C1 segment of cervical spinal cord (tissue), 14 donors: ENCODE data around the gene ITGB8.

Source experiments
- DNase-seq, 14 donors: peaks; one replicate each; lab custom pipeline; 2025; lab: John Stamatoyannopoulos, UW

The ITGB8 gene

GRCh38 chr7:20417675-20418382, 87.1 kb downstream of the ITGB8 start:
- DNase-seq: no peak

- DNase-seq: no peak
Measured at GRCh38 chr7:20424500-20424899, 93.8 kb downstream of the ITGB8 start.

DNA sequence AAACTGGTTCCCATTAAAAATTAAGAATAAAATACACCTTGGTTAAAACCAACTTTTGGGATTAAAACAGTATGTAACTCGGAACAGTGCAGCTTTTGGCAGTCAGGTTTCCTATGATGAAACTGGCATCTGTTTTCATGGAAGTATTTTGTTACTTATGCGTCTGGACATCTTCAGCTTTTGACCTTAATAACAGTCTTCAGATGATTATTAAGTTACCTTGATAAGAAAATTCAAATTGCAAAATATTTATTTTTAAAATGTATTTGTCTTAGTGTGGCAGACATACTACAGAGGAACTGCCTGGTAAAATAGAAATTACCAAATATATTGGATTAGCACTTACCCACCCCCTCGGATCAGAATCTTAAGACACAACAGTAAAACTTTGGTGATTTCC, 100.0 kb downstream of the ITGB8 start:
- DNase-seq: no peak

DNA sequence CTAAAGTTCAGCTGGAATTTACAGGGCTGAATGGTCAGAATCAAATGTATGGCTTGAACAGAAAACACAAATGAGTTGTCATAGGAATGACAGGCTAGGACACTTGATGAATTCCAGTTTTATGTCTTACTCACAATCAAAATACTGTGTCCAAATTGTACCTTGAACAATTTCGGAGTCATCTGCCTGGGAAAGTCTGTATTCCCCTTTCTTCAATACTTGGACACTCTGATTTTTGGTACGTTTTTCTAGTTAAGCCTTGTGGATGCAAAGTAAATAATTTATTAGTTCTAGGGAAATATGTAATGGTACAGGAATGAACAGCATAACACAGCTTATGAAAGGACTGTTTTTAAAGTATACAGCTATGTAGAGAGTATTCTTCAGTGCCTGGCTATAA, 100.4 kb downstream of the ITGB8 start:
- no peak for DNase-seq

DNA sequence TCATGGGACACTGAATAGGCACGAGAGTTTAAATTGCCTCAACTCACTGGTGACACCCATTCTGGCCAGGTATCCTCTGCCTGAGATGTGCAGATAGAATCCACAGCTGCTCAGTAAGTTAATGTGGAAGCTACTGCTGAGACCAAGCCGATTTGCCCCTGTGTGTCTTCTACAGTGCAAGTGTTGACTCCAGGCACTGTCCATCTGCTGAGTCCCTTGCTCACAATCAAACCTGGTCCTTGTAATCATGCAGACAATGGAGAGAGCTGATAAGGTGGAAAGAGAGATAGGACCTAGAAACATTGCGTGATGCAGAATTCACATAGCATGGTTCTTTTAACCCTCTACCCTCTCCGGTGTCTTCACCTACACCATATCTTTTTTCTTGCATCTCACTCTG, 101.4 kb downstream of the ITGB8 start:
- no peak for DNase-seq

DNA sequence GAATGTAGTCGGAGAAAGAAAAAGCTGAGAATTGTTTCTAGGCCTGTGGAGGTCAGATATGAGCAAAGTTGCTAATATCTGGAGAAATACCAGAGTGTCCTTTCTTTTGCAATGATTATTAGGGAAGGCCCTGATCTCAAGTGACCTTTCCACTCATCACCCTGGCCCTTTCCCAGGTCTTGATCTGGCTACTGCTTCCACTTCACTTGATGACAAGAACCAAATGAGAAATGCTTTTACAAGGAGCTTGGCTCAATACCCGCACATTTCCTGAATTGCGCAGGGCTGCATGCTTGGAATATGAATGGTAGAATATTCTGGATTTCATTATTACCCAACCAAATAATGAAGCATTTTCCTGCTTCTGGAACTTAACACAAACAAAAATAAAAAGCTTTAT, 104.6 kb downstream of the ITGB8 start:
- peak in 1 of 14 donors; percentile 8 for DNase-seq

GRCh38 chr7:20438248-20438647, 107.5 kb downstream of the ITGB8 start:
- no peak for DNase-seq

DNA sequence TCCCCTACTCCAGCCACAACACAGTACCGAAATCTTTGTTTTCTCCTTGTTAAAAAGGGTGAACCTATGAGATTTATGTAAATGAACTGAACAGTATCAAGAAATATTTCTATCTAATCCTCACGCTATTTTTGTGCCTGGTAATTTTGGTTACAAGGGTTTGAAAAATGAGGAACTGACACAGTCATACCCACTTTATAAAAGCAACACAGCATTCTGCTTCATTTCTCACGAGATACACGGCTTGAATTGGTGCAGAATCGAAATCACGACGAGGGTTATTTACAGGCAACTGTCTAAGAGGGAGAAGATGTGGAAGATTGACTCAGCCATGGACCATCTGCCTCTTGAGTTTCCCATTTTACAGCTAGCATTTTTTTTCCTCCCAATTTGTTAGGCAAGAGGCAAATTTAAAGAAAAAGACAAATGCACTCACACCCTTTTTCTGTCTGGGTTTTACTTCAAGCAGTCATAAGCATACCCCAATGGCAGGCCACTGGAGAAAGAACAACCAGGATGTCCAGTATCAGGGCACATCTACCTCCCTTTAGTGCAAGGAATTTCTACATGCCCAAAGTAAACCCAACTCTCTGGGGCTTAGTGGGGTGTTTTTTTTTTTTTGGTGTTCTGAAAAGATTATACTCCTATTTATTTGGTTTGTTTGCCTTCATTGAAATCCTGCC, 108.1 kb downstream of the ITGB8 start:
- no peak for DNase-seq

DNA sequence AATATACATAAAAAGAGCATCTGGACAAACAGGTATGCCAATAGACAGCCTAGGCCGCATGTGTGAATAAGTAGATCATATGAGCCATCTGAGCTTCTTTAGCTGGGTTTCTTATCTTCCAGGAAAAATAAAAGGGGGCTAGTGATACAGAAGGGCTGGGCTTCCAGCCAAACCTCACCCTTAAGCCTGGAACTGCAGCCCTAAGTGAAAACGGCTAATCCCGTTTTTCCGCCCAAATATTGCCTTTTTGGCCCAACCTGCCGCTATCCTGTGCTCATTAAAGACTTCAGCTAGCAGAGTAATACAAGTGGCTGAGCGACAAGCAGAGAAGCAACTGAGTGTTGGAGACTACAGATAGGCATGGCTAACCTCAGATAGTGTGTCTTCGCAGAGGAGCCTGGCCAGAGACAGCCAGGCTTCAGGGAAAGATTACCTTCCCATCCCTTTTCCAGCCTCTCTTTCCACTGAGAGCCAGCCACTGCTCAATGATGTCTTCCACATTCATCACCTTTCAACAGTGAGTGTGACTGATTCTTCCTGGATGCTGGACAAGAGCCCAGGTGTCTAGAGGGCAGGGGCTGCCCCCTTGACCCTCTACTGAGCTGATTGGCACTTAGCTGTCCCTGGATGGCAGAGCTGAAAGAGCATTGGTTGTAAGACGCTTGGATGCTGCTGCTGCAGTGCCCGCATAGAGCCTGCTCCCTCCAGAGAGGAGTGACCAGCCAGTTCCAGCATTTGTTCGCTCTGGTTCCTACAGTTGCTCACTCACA, 108.9 kb downstream of the ITGB8 start:
- DNase-seq: no peak

GRCh38 chr7:20440472-20441105, 109.9 kb downstream of the ITGB8 start:
- peak in 3 of 14 donors; percentile 6 to 14 (median 7) for DNase-seq

GRCh38 chr7:20441346-20441745, 110.6 kb downstream of the ITGB8 start:
- no peak for DNase-seq

DNA sequence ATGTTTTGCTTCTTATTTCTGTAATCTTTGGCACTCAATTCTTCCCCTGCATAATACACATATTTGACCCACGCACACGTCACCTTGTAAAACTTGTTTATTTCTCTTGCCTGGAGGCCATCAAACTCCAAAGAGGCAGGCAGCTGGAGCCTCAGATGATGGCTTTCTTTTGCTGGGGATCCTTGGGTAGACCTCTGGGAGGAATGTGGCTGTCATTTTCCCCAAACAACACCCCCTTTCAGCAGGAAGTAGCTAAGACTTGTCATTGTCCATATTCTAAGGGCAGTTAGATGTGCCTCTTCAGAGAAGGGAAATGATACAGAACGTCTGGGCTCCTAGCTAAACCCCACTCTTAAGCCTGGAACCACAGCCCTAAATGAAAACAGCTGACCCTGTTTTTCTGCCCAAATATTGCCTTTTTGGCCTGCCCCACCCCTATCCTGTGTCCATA, 111.3 kb downstream of the ITGB8 start:
- DNase-seq: no peak

DNA sequence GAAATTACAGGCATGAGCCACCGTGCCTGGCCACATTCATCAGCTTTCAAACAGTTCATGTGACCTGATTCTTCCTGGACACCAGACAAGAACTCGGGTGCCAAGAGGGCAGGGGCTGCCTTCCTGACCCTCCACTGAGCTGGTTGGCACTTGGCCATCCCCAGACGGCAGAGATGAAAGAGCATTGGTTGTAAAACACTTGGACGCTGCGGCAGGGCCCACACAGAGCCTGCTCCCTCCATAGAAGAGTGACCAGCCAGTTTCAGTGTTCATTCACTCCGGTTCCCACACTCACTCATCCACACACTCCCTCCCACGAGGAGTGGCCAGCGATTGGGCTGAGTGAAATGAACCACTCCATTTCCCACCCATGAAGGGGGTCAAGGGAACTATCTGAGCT, 112.3 kb downstream of the ITGB8 start:
- no peak for DNase-seq

DNA sequence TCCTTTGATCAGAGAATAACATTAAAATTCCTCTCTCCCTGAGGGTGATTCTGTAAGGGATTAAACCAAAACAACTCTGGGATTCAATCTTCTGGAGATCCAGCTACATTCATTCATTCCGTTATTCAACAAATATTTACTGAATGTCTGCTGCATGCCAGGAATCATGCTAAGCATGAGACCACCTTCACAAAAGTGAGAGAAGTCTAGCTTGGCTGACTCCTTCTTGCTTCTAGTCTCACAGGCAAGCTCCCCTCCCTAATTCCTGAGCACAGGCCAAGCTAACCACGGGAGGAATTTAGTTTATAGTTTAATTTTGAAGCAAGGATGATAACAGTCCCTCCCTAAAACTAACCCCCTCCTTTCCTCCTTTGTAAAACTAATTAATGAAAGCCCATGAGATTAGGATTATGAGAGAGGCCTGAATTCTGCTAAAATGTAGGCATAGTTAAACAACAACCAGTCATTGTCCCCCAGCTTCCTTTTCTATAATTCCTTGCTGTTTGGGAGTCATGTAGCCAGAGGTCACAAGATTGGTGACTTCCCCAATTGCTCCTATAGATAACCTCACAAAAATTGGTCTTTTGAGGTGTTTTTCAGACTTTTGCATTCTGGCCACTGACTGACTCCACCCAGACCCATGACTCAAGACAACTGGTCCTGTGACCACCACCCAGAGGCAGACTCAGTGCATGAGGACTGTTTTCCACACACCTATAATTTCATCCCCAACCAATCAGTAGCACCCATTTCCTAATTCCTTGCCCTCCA, 113.5 kb downstream of the ITGB8 start:
- DNase-seq: no peak

DNA sequence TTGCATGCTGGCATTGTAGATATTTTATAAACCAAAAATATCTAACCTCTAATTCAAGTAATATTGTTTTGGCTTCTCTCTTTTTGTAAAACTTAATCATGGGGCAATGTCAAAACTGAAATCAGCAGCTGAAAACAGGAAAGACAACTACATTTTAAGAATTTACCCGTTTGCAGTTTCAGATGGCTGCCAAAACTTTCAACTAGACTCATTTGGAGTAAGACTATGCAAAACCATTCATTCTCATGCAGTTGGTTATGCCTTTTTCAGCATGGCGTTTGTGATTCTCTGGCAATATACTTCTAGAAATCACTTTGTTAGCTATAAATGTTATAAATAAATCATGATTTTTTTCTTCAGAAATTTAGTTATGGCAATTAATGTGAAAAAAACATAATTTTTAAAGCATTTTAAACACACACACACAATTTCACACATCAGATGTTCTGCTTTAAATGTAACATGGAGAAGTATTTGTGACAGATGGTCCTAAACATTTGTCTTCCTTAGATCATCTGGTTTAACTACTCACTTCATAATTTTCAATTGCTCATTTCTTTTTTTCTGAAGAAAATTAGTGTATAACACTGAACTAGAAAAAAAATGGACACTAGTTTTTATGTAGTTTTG, 116.4 kb downstream of the ITGB8 start:
- DNase-seq: no peak

- DNase-seq: no peak
Measured at GRCh38 chr7:20449176-20449575, 118.5 kb downstream of the ITGB8 start.

- DNase-seq: no peak
Measured at GRCh38 chr7:20450536-20450935, 119.8 kb downstream of the ITGB8 start.

DNA sequence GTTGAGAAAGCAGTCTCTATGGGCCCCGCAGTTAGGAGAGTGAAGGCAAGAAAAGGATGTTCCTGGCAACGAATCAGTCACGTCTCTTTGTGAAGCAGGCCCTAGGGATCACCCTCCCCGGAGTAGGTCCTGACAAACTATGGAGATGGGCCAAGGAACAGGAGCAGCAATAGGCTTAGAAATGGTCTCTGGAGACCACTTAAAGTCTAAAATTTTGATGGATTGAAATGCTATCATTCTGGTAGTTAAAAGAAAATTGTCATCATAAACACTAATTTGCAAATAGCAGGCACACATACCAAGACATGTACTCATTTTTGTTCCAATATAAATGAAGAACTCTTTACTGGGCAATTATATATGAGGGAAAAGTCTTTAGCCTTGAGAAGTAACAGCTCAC, 123.5 kb downstream of the ITGB8 start:
- no peak for DNase-seq

DNA sequence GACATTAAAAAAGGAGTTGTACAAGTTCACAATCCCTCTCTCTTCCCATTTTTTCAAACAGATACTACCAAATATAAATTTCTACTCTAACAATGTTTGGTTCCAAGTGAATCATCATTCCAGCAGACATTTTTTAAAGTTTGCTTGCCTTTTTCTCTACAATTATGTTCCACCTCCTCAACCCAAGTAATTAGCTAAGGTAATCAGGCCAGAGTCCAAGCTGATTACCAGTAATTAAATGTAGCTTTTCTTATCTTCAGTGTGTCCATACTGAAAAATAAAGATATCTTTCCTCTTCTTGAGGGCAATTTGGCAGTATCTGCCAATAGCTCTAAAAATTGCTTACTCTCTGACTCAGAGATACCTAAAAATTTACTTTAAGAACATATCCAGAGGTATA, 126.0 kb downstream of the ITGB8 start:
- no peak for DNase-seq

GRCh38 chr7:20458521-20458920, 127.8 kb downstream of the ITGB8 start:
- no peak for DNase-seq

DNA sequence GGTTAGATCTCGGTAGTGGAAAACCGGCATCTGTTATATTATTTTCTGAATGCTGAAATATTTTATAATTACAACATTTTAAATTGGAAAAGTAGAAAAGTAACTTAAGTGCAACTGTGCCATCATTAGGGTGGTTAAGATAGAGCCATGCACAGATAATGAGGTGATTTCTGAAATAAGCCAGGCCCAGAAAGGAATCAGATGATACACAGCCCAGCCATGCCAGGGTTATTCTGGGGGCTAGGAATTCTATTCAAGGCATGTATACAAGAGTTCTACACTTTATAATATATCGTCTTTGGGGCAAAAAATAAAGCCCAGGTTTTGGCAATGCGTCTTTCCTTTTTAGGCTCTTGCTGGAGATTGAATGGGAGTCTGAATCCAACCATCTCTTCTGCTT, 128.7 kb downstream of the ITGB8 start:
- no peak for DNase-seq
